SKM-1 (cell line): ENCODE results near the gene RFT1.
A peak's percentile ranks its signal among the peaks of the same experiment; 100 is the strongest.

Source experiments
- DNase-seq: peaks from one replicate; lab custom pipeline; 2025; ENCODE audit not compliant: unreplicated experiment; lab: John Stamatoyannopoulos, UW

The RFT1 gene

GRCh38 chr3:53130179-53131061, at the start of gene RFT1:
Gene RFT1 (minus strand): TSS chr3:53130435. CDS start chr3:53130400, 35 bp downstream.
- DNase-seq: peak; percentile 86

GRCh38 chr3:53179580-53179979, 49.3 kb upstream of the RFT1 start:
- no peak for DNase-seq

GRCh38 chr3:53178246-53178645, 48.0 kb upstream of the RFT1 start:
- no peak for DNase-seq

- DNase-seq: no peak
Measured at GRCh38 chr3:53175613-53176540, 45.6 kb upstream of the RFT1 start.

- no peak for DNase-seq
Measured at GRCh38 chr3:53174346-53175250, 44.4 kb upstream of the RFT1 start.

- no peak for DNase-seq
Measured at GRCh38 chr3:53173107-53173506, 42.9 kb upstream of the RFT1 start.

- DNase-seq: peak; percentile 42
Measured at GRCh38 chr3:53171827-53172505, 41.7 kb upstream of the RFT1 start.

- DNase-seq: no peak
Measured at GRCh38 chr3:53171064-53171418, 40.8 kb upstream of the RFT1 start.

- DNase-seq: peak; percentile 81
Measured at GRCh38 chr3:53170325-53171063, 40.3 kb upstream of the RFT1 start.

GRCh38 chr3:53169832-53170324, 39.6 kb upstream of the RFT1 start:
- no peak for DNase-seq

GRCh38 chr3:53169045-53169831, 39.0 kb upstream of the RFT1 start:
- DNase-seq: peak; percentile 64

- DNase-seq: no peak
Measured at GRCh38 chr3:53168175-53168923, 38.1 kb upstream of the RFT1 start.

GRCh38 chr3:53167418-53168174, 37.4 kb upstream of the RFT1 start:
- DNase-seq: no peak

GRCh38 chr3:53166781-53167291, 36.6 kb upstream of the RFT1 start:
- DNase-seq: peak; percentile 92

- no peak for DNase-seq
Measured at GRCh38 chr3:53166206-53166605, 36.0 kb upstream of the RFT1 start.

- no peak for DNase-seq
Measured at GRCh38 chr3:53164911-53165310, 34.7 kb upstream of the RFT1 start.
